HepG2 (cell line): ENCODE results near the gene IL1R1. TPM values are rescaled to one million over a fixed set of nuclear protein-coding genes. Genes with fewer than 3 reads are reported as not detected.

Experiments used
- CBX1 ChIP-seq: IDR thresholded peaks from one replicate; pipeline ENCODE4 v1.6.1; 2016; ENCODE audit warnings: antibody characterized with exemption, low read depth
- CREB1 ChIP-seq, 2 experiments: fragments of 450-650 bp in 1 of 2; IDR thresholded peaks; 2 replicates each; pipeline ENCODE4 v1.6.1; 2016 to 2017; ENCODE audit warnings: control low read depth in 1 of 2, mild to moderate bottlenecking in 1 of 2, missing compliant biosample characterization in 1 of 2, missing genetic modification characterization in 1 of 2
- DR1 ChIP-seq: sonication (generic); formaldehyde crosslinking; IDR thresholded peaks from 2 replicates; pipeline ENCODE4 v1.8.0; 2021; ENCODE audit warnings: mild to moderate bottlenecking, missing genetic modification reagents, inconsistent platforms
- FOXJ3 ChIP-seq: sonication (generic); formaldehyde crosslinking; IDR thresholded peaks from 2 replicates; pipeline ENCODE4 v1.4.0; 2020; ENCODE audit warnings: missing genetic modification reagents, mild to moderate bottlenecking, borderline replicate concordance
- GPBP1L1 ChIP-seq: sonication (generic); formaldehyde crosslinking; IDR thresholded peaks from 2 replicates; pipeline ENCODE4 v1.5.0; 2020; ENCODE audit warnings: mild to moderate bottlenecking, missing genetic modification reagents
- HNRNPL ChIP-seq: fragments of 200-400 bp; formaldehyde crosslinking; IDR thresholded peaks from 2 replicates; pipeline ENCODE4 v1.6.1; 2017; ENCODE audit warnings: mild to moderate bottlenecking, low read depth, low read length
- KLF6 ChIP-seq: IDR thresholded peaks from 2 replicates; pipeline ENCODE4 v1.8.0; 2016; ENCODE audit warnings: missing biosample characterization, missing genetic modification reagents
- MBNL3 ChIP-seq: fragments of 250-450 bp; sonication (Bioruptor Pico); conservative IDR thresholded peaks from 2 replicates; pipeline ENCODE4 v1.8.0; 2022; ENCODE audit warnings: mild to moderate bottlenecking, inconsistent platforms
- RARG ChIP-seq: sonication (generic); formaldehyde crosslinking; IDR thresholded peaks from 2 replicates; pipeline ENCODE4 v1.4.0; 2020; ENCODE audit warnings: low read depth, mild to moderate bottlenecking, missing genetic modification reagents
- RNF2 ChIP-seq: fragments of 450-650 bp; conservative IDR thresholded peaks from 2 replicates; pipeline ENCODE4 v1.6.1; 2016; ENCODE audit warnings: low read depth
- SPEN ChIP-seq: sonication (generic); formaldehyde crosslinking; IDR thresholded peaks from 2 replicates; pipeline ENCODE4 v1.5.1; 2020; ENCODE audit warnings: low read depth, mild to moderate bottlenecking, missing genetic modification reagents
- ZBTB7B ChIP-seq: sonication (generic); formaldehyde crosslinking; IDR thresholded peaks from 2 replicates; pipeline ENCODE4 v1.4.0; 2020; ENCODE audit warnings: missing genetic modification reagents
- ZFAT ChIP-seq: sonication (generic); formaldehyde crosslinking; conservative IDR thresholded peaks from 2 replicates; pipeline ENCODE4 v1.8.1; 2023; ENCODE audit warnings: missing genetic modification reagents, inconsistent platforms
- ZNF274 ChIP-seq: sonication (generic); formaldehyde crosslinking; IDR thresholded peaks from 2 replicates; pipeline ENCODE4 v1.5.1; 2020; ENCODE audit warnings: mild to moderate bottlenecking, missing genetic modification reagents
- ZNF543 ChIP-seq: sonication (generic); formaldehyde crosslinking; IDR thresholded peaks from 2 replicates; pipeline ENCODE4 v1.4.0; 2020; ENCODE audit warnings: mild to moderate bottlenecking, missing genetic modification reagents
- ZNF782 ChIP-seq: sonication (generic); formaldehyde crosslinking; IDR thresholded peaks from 2 replicates; pipeline ENCODE4 v1.4.0; 2020; ENCODE audit warnings: missing genetic modification reagents, mild to moderate bottlenecking, borderline replicate concordance
- polyA plus RNA-seq, 8 experiments: library from polyadenylated mRNA; depleted of rRNA in 3 of 8; stranded (reverse) in 7 of 8; unstranded in 1 of 8; fragments of >200 nt; fragmentation: Illumina TruSeq in 4 of 8; extraction: Trizol in 4 of 8; gene quantifications; 2 replicates each; pipeline versions ENCODE4 v1.2.1 to v1.2.3, GENCODE V29; 2011 to 2016; ENCODE audit warnings: low read depth in 4 of 8, missing spikeins in 1 of 8, mixed read lengths in 1 of 8; ENCODE audit not compliant: insufficient read depth in 1 of 8
- total RNA-seq, 5 experiments: library from RNA; depleted of rRNA; stranded (reverse); fragments of >200 nt; fragmentation: Illumina TruSeq; extraction: Trizol; gene quantifications; 2 replicates each; pipeline ENCODE4 v1.2.3, GENCODE V29; 2016; ENCODE audit warnings: low read depth in 1 of 5
- TF ChIP-seq, protein P1 (sequence below): sonication (generic); formaldehyde crosslinking; IDR thresholded peaks from 2 replicates; pipeline ENCODE4 v1.8.0; 2022; ENCODE audit warnings: missing genetic modification reagents, mild to moderate bottlenecking, inconsistent platforms, borderline replicate concordance
- TF ChIP-seq, protein P2 (sequence below): sonication (generic); formaldehyde crosslinking; IDR thresholded peaks from 2 replicates; pipeline ENCODE4 v1.8.1; 2023; ENCODE audit warnings: mild to moderate bottlenecking, missing genetic modification reagents
- TF ChIP-seq, protein P3 (sequence below), 2 experiments: IDR thresholded peaks; 2 replicates each; pipeline ENCODE4 v1.6.1; 2011 to 2012; ENCODE audit warnings: low read length in 2 of 2, borderline replicate concordance in 1 of 2, low read depth in 1 of 2, mild to moderate bottlenecking in 1 of 2, moderate library complexity in 1 of 2
- TF ChIP-seq, protein P4 (sequence below): IDR thresholded peaks from 2 replicates; pipeline ENCODE4 v1.6.1; 2016

The IL1R1 gene
- total and polyA plus RNA-seq, 2 of the 13 experiments (the other 11 are each of a cell fraction or from before 2014, with no cell fraction given): 38.0 to 93.1 TPM

DNA sequence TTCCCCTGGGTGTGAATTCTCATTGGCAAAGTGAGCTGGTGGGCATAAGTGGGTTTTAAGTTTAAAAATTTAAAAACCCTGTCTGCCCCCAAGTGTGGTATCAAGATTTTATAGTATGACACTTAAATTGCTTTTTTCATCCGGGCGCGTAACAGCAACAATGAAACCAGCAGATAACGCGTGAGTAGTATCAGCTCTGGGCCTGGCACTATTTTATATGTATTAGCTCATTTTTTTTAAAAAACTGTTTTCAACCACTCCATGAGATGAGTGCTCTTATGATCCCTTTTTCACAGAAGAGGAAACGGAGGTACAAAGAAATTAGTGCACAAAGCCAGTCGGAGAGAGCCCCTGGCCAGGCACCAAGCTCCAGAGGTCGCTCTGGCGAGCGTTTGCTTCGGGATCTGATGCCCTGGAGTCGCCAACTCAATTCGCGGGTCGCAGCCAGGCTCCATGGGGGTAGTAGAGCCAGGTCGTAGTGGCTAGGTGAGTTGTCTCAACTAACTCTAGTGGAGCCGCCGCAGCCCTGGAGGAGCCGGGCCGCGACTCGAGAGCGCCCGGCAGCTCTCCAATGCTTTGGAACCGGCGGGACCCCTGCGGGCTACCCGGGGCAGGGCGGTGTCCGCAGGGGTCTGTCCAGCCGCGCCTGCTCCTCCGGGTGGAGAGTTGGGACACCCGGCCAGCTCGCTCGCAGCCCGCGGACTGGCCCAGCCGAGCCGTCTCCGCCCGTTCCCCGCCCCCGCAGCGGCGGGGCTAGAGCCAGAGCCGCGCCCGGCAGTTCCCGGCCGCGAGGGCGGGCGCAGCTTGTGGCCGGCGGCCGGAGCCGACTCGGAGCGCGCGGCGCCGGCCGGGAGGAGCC lies at the start of gene IL1R1 (continued):
- TF ChIP-seq KLF6 (no peak), DR1 (CRISPR knock-in tag) (0 out of 2 replicates have a peak, but pooled peaks have one; percentile 37), RARG (CRISPR knock-in tag) (0 out of 2 replicates have a peak, but pooled peaks have one; percentile 45), HNRNPL (no peak; the same call in 1 of the 2 replicates), CBX1 (peak; percentile 60), ZNF543 (CRISPR knock-in tag) (peak; percentile 61), ZNF274 (CRISPR knock-in tag) (peak; percentile 73; the same call in 1 of the 2 replicates), GPBP1L1 (CRISPR knock-in tag) (no peak), RNF2 (no peak), SPEN (no peak), ZFAT (no peak), CREB1 (IDR thresholded peaks at IDR 0.05) (no peak), CREB1 (CRISPR knock-in tag; IDR thresholded peaks at IDR 0.05) (no peak), ZBTB7B (CRISPR knock-in tag) (peak; percentile 75; the same call in 1 of the 2 replicates), FOXJ3 (CRISPR knock-in tag) (no peak), MBNL3 (CRISPR knock-in tag) (no peak), ZNF782 (CRISPR knock-in tag) (peak; percentile 24; the same call in 1 of the 2 replicates)
- TF ChIP-seq, protein P1, sequence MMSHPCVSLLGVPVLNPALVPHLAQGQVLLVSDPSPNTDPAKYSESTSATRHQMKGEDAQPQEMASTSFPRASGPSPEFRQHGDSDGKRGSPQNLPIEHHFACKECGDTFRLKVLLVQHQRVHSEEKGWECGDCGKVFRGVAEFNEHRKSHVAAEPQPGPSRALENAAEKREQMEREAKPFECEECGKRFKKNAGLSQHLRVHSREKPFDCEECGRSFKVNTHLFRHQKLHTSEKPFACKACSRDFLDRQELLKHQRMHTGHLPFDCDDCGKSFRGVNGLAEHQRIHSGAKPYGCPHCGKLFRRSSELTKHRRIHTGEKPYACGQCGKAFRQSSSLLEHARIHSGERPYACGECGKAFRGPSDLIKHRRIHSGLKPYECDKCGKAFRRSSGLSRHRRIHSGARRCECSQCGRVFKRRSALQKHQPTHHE (CRISPR knock-in tag): peak; percentile 45; the same call in 1 of the 2 replicates
- TF ChIP-seq, protein P2, sequence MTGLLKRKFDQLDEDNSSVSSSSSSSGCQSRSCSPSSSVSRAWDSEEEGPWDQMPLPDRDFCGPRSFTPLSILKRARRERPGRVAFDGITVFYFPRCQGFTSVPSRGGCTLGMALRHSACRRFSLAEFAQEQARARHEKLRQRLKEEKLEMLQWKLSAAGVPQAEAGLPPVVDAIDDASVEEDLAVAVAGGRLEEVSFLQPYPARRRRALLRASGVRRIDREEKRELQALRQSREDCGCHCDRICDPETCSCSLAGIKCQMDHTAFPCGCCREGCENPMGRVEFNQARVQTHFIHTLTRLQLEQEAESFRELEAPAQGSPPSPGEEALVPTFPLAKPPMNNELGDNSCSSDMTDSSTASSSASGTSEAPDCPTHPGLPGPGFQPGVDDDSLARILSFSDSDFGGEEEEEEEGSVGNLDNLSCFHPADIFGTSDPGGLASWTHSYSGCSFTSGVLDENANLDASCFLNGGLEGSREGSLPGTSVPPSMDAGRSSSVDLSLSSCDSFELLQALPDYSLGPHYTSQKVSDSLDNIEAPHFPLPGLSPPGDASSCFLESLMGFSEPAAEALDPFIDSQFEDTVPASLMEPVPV (CRISPR knock-in tag): no peak; the same call in 1 of the 2 replicates
- TF ChIP-seq, protein P3, sequence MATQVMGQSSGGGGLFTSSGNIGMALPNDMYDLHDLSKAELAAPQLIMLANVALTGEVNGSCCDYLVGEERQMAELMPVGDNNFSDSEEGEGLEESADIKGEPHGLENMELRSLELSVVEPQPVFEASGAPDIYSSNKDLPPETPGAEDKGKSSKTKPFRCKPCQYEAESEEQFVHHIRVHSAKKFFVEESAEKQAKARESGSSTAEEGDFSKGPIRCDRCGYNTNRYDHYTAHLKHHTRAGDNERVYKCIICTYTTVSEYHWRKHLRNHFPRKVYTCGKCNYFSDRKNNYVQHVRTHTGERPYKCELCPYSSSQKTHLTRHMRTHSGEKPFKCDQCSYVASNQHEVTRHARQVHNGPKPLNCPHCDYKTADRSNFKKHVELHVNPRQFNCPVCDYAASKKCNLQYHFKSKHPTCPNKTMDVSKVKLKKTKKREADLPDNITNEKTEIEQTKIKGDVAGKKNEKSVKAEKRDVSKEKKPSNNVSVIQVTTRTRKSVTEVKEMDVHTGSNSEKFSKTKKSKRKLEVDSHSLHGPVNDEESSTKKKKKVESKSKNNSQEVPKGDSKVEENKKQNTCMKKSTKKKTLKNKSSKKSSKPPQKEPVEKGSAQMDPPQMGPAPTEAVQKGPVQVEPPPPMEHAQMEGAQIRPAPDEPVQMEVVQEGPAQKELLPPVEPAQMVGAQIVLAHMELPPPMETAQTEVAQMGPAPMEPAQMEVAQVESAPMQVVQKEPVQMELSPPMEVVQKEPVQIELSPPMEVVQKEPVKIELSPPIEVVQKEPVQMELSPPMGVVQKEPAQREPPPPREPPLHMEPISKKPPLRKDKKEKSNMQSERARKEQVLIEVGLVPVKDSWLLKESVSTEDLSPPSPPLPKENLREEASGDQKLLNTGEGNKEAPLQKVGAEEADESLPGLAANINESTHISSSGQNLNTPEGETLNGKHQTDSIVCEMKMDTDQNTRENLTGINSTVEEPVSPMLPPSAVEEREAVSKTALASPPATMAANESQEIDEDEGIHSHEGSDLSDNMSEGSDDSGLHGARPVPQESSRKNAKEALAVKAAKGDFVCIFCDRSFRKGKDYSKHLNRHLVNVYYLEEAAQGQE (IDR thresholded peaks at IDR 0.05; ENCODE audit: borderline replicate concordance in 1 of 2, low read depth in 1 of 2, low read length in 2 of 2): 0 out of 4 replicates have a peak, but pooled peaks of 1 of the 2 experiments have one; percentile 40
- TF ChIP-seq, protein P4, sequence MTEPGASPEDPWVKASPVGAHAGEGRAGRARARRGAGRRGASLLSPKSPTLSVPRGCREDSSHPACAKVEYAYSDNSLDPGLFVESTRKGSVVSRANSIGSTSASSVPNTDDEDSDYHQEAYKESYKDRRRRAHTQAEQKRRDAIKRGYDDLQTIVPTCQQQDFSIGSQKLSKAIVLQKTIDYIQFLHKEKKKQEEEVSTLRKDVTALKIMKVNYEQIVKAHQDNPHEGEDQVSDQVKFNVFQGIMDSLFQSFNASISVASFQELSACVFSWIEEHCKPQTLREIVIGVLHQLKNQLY (CRISPR knock-in tag): no peak
